Suppressor macrophage treated with lipopolysaccharide for 1 hour (primary cell): ENCODE data around the gene RRP1B.
"Not testable (repeated sequence)": the region's sequence is repeated elsewhere in the genome, so short reads cannot be mapped to it uniquely, and the experiment has no call there.

Experiments used
- DNase-seq, 3 donors: peaks; one replicate each; pipeline ENCODE4 v3.0.0-alpha.2; 2020 to 2022

RRP1B gene

DNA sequence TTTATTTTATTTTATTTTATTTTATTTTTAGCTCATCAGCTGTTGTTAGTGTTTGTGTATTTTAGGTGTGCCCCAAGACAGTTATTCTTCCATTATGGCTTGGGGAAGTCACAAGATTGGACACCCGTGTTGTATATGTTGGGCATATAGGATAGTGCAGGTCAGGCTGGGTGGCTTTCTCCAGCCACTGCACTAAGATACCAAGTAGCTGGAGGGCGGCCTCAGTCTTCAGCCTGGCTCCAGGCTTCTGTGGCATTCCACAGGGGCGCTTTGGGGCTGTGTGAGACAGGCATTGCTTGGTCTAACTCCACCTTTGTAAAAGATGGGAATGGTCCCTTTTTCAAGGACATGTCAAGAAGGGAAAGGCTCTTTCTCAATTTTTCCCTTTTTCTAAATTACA is 16.5 kb downstream of the RRP1B start:
- DNase-seq = no peak

DNA sequence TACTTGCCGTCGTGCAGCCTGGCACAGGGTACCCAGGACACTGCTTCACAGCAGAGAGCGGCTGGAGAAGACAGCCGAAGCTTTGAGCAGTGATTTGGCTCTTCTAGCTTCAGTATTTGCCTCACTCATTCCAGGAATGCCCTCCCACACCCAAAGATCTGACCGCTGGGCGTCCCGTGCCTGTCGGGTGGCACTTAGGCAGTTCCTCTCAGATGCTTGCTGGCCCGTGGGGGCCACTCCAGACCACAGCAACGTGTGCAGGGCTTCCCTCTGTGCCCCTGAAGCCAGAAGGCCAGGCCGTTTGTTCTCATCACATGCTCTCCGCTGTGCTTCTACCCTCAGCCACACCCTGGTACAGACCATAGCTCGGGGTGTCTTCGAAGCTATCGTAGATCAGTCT is 17.0 kb downstream of the RRP1B start:
- DNase-seq = no peak

DNA sequence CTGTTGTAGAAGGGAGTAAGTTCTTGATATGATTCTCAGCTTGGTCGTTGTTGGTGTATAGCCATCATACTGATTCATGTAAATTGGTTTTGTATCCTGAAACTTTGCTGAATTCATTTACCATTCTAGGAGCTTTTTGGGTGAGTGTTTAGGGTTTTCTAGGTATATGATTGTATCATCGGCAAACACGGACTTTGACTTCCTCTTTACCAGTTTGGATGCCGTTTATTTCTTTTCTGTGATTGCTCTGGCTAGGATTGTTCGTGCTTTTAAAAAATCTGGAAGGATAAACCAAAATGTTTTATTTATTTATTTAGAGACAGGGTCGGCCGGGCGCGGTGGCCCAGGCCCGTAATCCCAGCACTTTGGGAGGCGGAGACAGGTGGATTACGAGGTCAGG is 20.6 kb downstream of the RRP1B start:
- no peak for DNase-seq

DNA sequence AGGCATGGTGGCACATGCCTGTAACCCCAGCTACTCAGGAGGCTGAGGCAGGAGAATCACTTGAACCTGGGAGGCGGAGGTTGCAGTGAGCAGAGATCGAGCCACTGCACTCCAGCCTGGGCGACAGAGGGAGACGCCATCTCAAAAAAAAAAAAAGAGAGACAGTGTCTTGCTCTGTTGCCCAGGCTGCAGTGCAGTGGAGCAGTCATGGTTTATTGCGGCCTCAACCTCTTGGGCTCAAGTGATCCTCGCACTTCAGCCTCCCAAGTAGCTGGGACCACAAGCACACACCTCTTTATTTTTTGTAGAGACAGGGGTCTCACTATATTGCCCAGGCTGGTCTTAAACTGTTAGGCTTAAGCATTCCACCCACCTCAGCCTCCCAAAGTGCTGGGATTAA is 21.1 kb downstream of the RRP1B start:
- not testable (repeated sequence) for DNase-seq

DNA sequence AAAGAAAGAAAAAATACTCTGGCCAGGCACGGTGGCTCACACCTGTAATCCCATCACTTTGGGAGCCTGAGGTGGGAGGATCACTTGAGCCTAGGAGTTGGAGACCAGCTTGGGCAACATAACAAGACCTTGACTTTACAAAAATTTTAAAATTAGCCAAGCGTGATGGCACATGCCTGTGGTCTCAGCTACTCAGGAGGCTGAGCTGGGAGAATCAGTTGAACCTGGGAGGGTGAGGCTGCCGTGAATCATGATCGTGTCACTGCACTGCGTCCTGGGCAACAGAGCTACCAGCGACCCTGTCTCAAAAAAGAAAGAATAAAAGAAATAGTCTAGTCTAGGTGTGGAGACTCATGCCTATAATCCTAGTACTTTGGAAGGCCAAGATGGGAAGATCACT is 22.3 kb downstream of the RRP1B start:
- no peak for DNase-seq

DNA sequence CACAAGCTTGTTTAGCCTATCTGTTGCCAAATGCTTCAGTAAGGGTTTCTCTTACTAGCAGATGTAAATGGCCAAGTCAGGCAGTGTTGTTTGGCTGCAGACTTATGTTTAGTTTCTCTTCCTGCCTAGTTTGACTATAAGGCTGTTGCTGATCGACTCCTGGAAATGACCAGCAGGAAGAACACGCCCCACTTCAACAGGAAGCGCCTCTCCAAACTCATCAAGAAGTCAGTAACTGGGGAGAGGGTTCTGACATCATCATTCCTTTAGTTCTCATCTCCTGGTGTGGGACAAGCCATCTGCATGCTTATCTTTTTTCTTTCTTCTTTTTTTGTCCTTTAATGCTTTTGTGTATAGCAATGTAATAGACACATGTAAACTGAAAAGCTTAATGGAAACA is 25.1 kb downstream of the RRP1B start:
- peak in 2 of 3 donors; percentile 24 to 47 for DNase-seq

DNA sequence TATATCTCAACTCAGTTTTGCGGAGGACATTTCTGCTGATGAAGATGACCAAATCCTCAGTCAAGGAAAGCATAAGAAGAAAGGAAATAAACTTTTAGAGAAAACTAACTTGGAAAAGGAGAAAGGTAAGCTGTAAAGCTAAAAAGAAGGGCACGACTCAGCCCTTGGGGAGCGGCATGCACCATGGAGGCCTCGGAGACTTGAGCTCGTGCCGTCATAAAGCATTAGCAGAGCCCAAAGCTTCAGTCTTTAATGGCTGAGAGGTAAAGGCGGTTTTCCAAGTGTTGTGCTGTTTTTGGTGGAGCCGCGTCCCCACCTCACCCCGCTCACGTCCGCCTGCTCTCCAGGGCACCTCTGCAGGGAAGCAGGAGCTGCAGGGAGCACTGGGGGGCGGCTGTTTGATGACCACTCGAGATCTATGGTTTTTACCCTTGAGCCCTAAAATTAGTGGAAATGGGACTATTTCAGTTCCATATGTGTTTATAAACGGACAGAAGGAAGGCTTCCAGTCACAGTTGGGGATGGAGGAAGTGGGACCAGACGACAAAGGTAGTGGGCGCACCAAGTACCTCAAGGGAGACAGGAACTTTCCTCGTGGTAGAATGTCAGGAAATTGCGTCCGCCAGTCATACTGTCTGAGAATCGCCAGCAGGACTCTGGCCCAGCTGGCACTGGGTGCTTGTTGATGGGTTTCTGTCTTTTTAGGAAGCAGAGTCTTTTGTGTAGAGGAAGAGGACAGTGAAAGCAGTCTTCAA is 27.6 kb downstream of the RRP1B start:
- DNase-seq = no peak

DNA sequence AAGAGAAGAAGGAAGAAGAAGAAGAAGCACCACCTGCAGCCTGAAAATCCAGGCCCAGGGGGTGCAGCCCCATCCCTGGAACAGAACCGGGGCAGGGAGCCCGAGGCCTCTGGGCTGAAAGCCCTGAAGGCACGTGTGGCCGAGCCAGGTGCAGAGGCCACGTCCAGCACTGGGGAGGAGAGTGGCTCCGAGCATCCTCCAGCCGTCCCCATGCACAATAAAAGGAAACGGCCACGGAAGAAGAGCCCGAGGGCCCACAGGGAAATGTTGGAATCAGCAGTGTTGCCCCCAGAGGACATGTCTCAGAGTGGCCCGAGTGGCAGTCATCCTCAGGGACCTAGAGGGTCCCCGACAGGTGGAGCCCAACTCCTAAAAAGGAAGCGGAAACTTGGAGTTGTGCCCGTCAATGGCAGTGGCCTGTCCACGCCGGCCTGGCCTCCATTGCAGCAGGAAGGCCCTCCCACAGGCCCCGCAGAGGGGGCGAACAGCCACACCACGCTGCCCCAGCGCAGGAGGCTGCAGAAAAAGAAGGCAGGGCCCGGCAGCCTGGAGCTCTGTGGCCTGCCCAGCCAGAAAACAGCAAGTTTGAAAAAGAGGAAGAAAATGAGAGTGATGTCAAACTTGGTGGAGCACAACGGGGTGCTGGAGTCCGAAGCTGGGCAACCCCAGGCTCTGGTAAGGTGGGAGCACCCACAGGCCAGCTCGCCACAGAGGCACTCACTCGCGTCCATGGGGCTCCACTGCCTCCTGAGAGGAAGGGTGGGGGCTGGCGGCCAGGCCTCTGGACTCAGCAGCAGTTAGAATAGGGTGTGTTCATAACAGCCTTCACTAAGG is 28.4 kb downstream of the RRP1B start:
- peak; percentile 30 to 40 (median 40) for DNase-seq

DNA sequence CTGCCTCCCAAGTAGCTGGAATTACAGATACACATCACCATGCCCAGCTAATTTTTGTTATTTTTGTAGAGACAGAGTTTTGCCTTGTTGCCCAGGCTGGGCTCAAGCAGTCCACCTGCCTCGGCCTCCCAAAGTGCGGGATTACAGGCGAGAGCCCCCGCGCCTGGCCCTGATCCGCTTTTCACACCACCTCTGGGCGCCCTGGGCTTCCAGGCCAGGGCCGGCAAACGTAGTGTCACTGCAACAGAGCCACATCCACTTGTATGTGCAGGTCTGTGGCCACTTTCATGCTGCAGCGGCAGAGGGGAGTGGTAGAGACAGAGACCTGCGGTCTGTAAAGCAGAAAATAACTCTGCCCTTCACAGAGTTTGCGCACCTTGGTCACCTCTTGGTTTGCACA is 29.5 kb downstream of the RRP1B start:
- DNase-seq = no peak

DNA sequence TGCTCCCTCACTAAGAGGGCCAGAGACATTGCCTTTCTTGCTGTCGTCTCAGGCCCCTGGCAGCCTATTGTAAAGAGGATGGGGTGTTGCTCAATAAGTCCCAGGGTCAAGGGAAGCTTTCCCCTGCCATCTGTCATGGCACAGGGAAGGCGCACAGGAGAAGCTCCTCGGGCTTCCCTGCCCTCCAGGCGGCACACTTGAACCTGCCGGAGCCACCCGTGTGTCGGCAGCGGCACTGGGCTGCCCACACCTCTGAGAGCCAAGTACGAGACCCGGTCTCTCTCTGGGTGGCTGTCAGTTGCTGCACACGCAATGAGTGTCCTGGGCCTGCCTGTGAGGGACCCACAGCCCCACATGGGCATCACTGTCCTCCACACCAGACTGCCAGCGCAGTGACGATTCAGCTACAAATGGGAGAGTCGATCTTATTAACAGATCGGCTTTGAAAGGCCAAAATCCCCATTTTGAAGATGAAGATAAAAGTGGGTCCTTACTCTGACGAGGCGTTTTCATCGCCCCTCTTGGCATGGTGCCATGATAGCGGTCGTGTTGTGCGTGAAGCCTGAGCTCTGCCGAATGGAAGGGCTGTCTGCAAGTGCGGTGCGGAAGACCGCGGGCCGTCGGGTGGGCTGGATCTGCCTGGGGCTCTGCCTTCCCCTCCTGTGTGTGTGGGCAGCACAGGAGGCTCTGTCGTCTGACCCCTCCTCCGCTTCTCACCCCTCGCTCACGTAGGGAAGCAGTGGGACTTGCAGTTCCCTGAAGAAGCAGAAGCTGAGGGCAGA is 30.4 kb downstream of the RRP1B start:
- no peak for DNase-seq

DNA sequence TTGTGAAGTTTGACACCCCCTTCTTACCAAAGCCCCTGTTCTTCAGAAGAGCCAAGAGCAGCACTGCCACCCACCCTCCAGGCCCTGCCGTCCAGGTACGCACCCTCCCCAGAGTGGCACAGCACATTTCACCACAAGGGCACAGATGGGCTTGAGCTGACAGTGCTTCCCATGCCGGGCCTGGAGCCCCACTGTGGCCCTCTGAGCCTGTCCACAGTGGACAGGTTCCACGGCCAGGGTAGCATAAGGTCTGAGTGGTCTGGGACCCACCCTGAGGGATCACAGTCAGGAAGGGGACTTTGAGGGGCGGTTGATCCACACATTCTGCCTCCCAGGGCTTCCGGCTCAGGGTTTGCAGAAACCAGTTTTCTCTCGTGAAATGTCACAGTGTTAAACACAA is 31.0 kb downstream of the RRP1B start:
- DNase-seq = no peak

DNA sequence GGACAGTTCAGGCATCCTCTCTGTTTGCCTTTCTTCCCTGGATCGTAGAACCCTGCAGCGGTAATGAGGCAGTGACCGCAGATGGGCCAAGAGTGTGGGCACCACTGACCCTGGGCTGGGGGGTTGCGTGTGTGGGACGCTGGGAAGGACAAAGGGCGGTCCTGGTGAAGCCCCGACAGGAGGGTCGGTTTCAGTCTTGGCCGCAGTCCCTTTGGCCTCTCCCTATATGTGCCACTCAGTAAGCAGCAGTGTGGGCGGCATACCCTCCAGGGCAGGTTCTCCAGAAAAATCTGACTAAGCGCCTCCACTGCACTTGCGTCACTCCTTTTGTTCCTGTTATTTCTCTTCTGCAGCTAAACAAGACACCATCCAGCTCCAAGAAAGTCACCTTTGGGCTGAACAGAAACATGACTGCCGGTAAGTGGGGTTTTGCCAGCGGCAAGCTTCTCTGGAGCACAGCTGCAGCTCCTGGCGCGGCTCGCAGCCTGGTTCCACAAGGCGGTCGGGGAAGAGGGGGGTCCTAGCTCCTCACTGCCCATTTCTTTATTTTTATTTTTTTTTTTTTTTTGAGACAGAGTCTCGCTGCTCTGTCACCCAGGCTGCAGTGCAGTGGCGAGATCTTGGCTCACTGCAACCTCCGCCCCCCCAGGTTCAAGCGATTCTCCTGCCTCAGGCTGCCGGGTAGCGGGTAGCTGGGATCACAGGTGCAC is 31.9 kb downstream of the RRP1B start:
- DNase-seq = peak; percentile 40 to 51 (median 42)

DNA sequence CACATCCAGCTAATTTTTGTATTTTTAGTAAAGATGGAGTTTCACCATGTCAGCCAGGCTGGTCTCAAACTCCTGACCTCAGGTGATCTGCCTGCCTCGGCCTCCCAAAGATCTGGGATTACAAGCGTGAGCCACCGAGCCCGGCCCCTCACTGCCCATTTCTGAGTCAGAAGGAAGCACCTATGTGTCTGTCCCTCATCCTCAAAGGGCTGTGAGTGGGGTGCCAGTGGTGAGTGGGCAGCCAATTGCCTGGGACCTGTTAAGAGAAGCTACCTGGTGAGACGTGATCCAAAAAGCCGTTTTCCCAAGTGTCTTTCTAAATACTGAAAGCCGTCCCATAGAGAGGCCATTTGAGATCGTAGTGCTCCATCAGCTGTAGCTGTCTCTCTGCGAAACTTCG is 32.4 kb downstream of the RRP1B start:
- no peak for DNase-seq

DNA sequence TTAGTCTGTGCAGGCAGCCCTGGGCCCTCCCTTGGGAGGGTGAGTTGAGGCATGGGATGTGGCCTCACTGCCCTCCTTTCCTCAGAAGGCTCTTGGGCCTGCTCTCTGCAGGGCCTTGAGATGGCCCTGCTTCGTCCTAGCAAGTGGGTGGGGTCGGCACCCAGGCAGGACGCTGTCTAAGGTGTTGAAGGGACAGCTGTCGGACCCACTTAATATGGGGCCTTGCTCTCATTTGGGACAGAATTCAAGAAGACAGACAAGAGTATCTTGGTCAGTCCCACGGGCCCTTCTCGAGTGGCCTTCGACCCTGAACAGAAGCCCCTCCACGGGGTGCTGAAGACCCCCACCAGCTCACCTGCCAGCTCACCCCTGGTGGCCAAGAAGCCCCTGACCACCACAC is 33.6 kb downstream of the RRP1B start:
- DNase-seq = no peak

DNA sequence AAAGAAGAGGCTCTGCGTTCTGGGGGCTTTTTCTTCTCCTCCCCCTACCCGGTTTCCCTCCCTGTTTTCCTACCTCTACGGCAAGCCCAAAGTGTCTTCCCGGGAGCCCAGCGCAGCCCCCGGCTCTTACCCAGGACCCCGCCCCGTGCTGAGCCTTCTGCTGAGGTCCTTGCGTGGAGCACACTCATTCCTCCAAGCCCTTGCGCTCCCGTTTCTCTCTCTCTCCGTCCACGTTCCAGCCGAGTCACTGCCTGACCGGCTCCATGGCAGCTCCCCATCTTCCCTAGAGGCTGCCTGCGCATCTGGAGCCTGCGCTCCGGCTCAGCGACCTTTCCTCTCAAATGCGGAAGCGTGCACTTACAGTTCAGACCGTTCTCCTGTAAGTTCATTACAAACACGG is 34.6 kb downstream of the RRP1B start:
- no peak for DNase-seq

DNA sequence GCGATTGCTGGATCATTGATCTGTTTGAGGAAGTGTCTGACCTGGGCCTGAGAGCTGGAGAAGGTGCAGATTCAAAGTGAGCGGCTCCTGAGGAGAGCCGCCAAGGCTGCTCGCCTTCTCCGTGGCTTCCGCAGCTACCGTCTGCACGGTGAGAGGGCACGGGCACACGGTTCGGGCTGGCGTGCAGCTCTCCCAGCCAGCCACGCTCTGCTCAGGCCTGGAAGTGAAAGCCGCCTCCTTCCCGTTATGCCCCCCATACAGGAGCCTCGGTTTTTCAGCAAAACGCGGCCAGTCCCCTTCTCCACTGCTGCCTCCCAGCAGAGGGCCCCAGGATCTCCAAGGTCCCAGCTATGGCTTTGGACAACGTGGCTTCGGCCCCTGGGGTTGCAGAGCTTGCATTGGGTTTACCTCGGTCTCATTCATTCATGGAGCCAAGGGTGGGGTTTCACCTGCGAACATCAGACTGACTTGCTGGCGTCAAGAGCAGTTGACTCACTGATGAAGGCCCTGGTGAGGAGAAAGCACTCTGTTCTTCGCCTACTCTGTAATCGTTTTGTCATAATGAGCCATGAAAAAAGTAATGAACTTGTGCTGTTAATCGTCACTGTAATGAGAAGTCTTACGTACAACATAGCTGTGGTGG is 35.2 kb downstream of the RRP1B start:
- no peak for DNase-seq

DNA sequence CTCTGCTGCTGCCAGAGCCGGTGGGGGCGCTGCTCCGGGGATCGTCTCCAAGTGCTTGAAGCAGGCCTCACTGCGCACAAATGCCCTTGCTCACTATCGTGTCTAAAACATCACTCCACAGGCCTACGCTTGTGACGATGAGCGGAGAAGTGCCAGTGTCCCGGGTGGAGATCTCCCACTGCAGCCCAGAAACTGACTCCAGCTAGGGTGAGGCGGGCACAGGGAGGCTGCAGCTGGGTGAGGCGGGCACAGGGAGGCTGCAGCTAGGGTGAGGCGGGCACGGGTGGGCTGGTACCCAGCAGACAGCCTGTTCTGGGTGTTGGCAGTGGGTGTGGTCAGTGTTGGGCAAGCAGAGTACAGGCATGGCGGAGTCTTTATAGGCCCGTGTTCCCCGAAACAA is 36.9 kb downstream of the RRP1B start:
- no peak for DNase-seq

DNA sequence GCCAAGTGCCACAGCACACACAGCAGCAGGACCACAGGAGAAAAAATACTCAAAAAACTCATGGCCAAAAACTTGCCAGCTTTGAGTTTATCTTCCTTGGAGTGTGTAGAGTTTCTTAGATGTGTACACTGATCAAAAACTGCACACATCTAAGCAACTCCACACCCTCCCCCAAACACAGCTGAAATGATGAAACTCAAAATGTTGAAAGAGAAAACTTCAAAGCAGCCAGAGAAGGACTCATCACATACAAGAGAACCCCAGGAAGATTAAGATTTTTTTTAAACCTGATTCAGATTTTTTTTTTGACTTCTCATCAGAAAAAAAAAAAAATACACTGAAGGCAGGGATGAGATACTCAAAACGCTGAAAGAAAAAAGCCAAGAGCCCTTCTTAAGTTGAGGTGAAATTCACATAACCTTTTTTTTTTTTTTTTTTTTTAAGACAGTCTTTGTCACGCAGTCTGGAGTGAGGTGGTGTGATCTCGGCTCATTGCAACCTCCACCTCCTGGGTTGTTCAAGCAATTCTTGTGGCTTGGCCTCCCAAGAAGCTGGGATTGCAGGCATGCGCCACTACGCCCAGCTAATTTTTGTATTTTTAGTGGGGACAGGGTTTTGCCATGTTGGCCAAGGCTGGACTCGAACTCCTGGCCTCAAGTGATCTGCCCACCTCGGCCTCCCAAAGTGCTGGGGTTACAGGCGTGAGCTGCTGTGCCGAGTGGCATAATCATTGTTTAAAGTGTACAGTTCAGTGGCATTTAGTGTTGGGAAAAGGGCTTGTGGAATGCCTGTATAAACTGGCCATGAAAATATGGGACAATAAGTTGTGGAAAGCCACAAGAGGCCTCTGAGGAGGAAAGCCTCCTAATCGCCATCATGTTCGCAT is 38.6 kb downstream of the RRP1B start:
- no peak for DNase-seq

DNA sequence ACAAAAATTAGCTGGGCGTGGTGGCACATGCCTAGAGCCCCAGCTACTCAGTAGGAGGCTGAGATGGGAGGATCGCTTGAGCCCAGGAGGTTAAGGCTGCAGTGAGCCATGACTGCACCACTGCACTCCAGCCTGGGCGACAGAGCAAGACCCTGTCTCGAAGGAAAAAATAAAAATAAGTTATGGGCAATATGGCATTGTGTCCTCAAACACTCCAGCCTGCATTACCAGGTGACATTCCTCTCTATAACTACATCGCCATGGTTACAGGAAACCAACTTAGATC is 40.1 kb downstream of the RRP1B start:
- not testable (repeated sequence) for DNase-seq

DNA sequence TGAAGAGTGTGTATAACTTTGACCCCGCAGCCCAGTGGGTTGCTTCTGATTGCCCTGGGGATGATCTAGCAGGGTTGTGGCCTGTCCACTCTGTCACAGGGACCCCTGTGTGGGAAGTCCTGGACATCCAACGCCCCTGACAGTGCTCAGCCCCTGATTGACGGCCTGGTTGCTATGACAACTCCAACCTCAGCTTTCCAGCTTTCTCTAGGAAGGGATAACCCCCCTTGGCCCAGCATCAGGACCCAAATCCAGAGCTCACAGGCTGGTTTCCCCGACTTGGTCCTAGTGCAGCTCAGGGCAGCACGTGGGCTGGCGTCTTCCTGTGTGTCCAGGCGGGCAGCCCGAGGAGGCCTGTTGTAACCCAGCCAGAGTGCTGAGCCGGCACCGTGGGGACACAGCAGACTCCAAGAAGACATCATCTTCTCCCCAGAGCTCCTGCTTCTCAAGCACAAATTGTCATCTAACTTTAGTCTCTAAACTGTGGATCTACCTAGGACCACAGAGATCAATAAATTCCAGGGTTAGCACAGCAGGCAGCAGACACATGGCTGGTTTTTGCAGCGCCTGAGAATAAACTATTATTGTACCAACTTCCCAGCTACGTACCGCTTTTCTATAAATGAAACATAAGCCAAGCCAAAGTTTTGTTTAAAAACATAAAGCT is 40.7 kb downstream of the RRP1B start:
- DNase-seq = no peak
